Measurements from ENCODE around the gene TPCN2.

The TPCN2 gene

DNA sequence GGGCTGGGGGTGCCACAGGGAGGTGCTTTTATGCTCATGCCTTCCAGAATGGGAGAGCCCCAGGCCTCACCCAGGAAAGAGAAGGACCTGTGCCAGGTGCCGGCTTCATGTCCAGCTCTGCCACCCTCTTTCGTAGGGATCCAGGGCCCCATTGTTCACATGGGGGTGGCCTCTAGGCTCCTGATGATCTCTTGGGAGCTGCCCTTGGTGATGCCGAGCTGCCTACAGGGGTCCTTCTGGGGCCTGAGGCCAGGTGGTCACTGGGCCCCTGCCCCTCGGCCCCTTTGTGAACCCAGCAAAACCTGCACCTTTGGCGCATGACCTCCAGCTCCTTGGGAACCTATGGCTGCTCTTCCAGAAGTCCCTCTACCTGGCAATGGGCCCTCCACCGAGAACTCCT, 65.6 kb downstream of the TPCN2 start:
- peaks cover 9% of the 10 kb centered on the region for H4K20me1 ChIP-seq (ENCODE audit: insufficient read depth, low read length)
- no peak overlapping the region for H3K27ac ChIP-seq (ENCODE audit: low read length)
- no peak overlapping the region for H3K9ac ChIP-seq (ENCODE audit: low read depth, low read length)
- no peak for ATAC-seq (ENCODE audit: insufficient read depth, low read depth)
- no peaks in the 10 kb centered on the region for H3K36me3 ChIP-seq (ENCODE audit: insufficient read depth, low read length)
- H2AFZ ChIP-seq (ENCODE audit: low read depth, low read length): no peak overlapping the region
- H3K9me3 ChIP-seq (ENCODE audit: insufficient read depth, low read length, severe bottlenecking): no peaks in the 10 kb centered on the region
- H3K4me3 ChIP-seq (ENCODE audit: low read depth in 1 of 2, low read length in 2 of 2): no peak overlapping the region
- DNase-seq: no peak
- TF ChIP-seq, protein P1, sequence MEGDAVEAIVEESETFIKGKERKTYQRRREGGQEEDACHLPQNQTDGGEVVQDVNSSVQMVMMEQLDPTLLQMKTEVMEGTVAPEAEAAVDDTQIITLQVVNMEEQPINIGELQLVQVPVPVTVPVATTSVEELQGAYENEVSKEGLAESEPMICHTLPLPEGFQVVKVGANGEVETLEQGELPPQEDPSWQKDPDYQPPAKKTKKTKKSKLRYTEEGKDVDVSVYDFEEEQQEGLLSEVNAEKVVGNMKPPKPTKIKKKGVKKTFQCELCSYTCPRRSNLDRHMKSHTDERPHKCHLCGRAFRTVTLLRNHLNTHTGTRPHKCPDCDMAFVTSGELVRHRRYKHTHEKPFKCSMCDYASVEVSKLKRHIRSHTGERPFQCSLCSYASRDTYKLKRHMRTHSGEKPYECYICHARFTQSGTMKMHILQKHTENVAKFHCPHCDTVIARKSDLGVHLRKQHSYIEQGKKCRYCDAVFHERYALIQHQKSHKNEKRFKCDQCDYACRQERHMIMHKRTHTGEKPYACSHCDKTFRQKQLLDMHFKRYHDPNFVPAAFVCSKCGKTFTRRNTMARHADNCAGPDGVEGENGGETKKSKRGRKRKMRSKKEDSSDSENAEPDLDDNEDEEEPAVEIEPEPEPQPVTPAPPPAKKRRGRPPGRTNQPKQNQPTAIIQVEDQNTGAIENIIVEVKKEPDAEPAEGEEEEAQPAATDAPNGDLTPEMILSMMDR (IDR thresholded peaks at IDR 0.05; ENCODE audit: borderline replicate concordance, extremely low read depth, low read length, poor library complexity, severe bottlenecking): no peak
- no peak for TF ChIP-seq EZH2 (IDR thresholded peaks at IDR 0.05; ENCODE audit: borderline replicate concordance, low read depth, low read length, severe bottlenecking)
- no peak overlapping the region for H3K4me2 ChIP-seq (ENCODE audit: insufficient read depth, low read length)
- H3K27me3 ChIP-seq (ENCODE audit: insufficient read depth, low read length, poor library complexity): no peaks in the 10 kb centered on the region
- no peaks in the 10 kb centered on the region for H3K4me1 ChIP-seq (ENCODE audit: insufficient read depth, low read length)
- H3K79me2 ChIP-seq (ENCODE audit: insufficient read depth, low read length): no peaks in the 10 kb centered on the region

DNA sequence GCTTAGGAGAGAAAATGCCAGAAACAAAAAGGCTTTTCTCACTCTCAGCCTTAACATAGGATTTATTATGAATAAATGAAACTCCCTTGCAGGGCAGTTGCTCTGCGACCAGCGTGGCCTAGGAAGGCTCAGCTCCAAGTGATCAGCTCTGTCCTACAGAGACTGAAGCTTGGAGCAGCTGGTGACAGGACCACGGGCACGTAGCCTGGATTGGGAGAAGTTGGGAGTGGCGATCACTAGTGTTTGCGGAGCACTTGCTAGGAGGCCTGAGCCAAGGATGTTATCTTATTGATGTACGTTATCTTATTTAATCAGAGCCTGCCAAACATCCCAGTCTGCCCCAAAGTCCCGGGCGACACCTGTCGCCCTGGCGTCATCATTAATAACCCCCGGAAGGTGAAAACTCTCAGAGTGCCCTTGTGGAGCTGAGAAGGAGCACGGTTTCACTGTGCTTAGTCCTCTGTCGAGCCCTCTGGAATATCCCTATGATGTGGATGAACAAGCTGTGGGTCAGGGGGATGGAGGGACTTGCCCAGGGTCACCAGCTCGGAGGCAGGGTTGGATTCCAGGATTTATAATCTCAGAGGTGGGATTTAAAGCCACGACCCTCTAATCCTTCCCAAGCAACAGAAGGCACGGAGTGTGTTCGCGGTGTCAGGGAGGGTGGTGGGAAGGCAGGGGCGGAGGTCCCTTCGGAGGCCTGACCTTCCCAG, 66.2 kb downstream of the TPCN2 start:
- H3K9me3 ChIP-seq (ENCODE audit: insufficient read depth, low read length, severe bottlenecking): no peaks in the 10 kb centered on the region
- no peaks in the 10 kb centered on the region for H3K79me2 ChIP-seq (ENCODE audit: insufficient read depth, low read length)
- DNase-seq: no peak
- H3K27ac ChIP-seq (ENCODE audit: low read length): no peak overlapping the region
- no peaks in the 10 kb centered on the region for H3K4me1 ChIP-seq (ENCODE audit: insufficient read depth, low read length)
- no peak overlapping the region for H2AFZ ChIP-seq (ENCODE audit: low read depth, low read length)
- H3K36me3 ChIP-seq (ENCODE audit: insufficient read depth, low read length): no peaks in the 10 kb centered on the region
- H3K4me3 ChIP-seq (ENCODE audit: low read depth in 1 of 2, low read length in 2 of 2): no peak overlapping the region
- H3K4me2 ChIP-seq (ENCODE audit: insufficient read depth, low read length): no peak overlapping the region
- H3K9ac ChIP-seq (ENCODE audit: low read depth, low read length): no peak overlapping the region
- H4K20me1 ChIP-seq (ENCODE audit: insufficient read depth, low read length): peaks cover 9% of the 10 kb centered on the region
- no peak for ATAC-seq (ENCODE audit: insufficient read depth, low read depth)
- TF ChIP-seq, protein P1 (IDR thresholded peaks at IDR 0.05; ENCODE audit: borderline replicate concordance, extremely low read depth, low read length, poor library complexity, severe bottlenecking): no peak
- TF ChIP-seq EZH2 (IDR thresholded peaks at IDR 0.05; ENCODE audit: borderline replicate concordance, low read depth, low read length, severe bottlenecking): no peak
- H3K27me3 ChIP-seq (ENCODE audit: insufficient read depth, low read length, poor library complexity): no peaks in the 10 kb centered on the region

DNA sequence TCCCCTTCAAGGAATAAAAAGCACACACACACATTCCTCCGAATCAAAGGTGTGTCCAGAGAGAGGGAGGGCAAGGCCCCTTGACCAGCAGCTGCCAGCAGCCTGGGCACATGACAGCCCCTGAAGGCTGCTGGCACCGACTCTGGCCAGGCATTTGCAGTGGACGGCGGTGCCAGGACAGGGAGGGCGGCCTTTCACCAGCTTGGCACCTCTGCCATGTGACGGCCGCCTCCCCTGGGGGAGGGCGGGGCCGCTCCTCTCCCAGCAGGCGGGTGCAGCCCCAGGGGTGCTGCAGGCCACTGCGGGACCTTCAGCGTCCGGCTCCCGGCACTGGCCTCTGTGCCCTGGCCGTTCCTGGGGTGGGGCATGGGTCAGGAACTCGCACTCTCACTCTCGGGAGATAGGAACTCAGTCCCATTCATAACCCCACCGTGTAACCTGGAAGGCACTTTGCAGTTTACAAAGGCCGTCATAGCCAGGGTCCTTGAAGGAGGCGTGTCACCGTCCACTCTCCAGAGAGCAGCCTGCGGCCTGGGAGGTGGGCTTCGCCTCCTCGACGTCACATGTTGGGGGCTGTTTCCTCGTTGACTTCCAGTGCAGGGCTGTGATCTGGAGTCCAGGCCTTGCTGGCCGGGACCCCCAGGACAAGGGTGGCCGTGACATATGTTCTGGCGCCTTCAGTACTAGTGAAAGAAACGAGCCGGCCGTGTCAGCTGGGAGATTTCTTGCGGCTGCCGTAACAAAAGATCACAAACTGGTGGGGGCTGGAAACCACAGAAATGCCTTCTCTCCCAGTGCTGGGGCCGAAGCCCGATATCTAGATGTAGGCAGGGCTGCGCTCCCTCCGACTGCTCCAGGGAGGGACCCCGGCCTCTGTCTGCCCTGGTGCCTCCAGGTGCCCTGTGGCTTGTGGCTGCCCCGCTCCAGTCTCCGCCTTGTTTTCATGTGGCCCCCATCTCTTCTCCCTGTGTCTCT, 67.1 kb downstream of the TPCN2 start:
- Histone ChIP-seq H3K27me3 (ENCODE audit: insufficient read depth, low read length, poor library complexity) (no peaks in the 10 kb centered on the region), H2AFZ (ENCODE audit: low read depth, low read length) (no peak overlapping the region), H3K9me3 (ENCODE audit: insufficient read depth, low read length, severe bottlenecking) (no peaks in the 10 kb centered on the region), H3K4me3 (ENCODE audit: low read depth in 1 of 2, low read length in 2 of 2) (no peak overlapping the region), H3K27ac (ENCODE audit: low read length) (no peak overlapping the region), H4K20me1 (ENCODE audit: insufficient read depth, low read length) (peaks cover 9% of the 10 kb centered on the region), H3K9ac (ENCODE audit: low read depth, low read length) (no peak overlapping the region), H3K4me1 (ENCODE audit: insufficient read depth, low read length) (no peaks in the 10 kb centered on the region), H3K4me2 (ENCODE audit: insufficient read depth, low read length) (no peak overlapping the region), H3K79me2 (ENCODE audit: insufficient read depth, low read length) (no peaks in the 10 kb centered on the region), H3K36me3 (ENCODE audit: insufficient read depth, low read length) (no peaks in the 10 kb centered on the region)
- DNase-seq: no peak
- no peak for ATAC-seq (ENCODE audit: insufficient read depth, low read depth)
- TF ChIP-seq, protein P1 (IDR thresholded peaks at IDR 0.05; ENCODE audit: borderline replicate concordance, extremely low read depth, low read length, poor library complexity, severe bottlenecking): no peak
- no peak for TF ChIP-seq EZH2 (IDR thresholded peaks at IDR 0.05; ENCODE audit: borderline replicate concordance, low read depth, low read length, severe bottlenecking)

Measured in DND-41 (cell line).